Thyroid gland (tissue), 4 donors: ENCODE results near the gene ANKRD2.

ENCODE experiments used
- CTCF ChIP-seq, 6 experiments: fragments of 200-600 bp in 3 of 6; fragments of 450-650 bp in 3 of 6; sonication (generic) in 3 of 6; IDR thresholded peaks; one replicate each; pipeline ENCODE4 v1.5.1; 2016 to 2019; ENCODE audit warnings: antibody characterized with exemption in 6 of 6, mild to moderate bottlenecking in 2 of 6, inconsistent platforms in 1 of 6, moderate library complexity in 1 of 6
- POLR2A ChIP-seq, 2 donors: fragments of 450-650 bp; IDR thresholded peaks; one replicate each; pipeline ENCODE4 v1.6.1; 2017; ENCODE audit warnings: antibody characterized with exemption in 2 of 2, mild to moderate bottlenecking in 2 of 2, moderate library complexity in 1 of 2

- TF ChIP-seq POLR2A (IDR thresholded peaks at IDR 0.05) (no peak), CTCF (IDR thresholded peaks at IDR 0.05) (no peak)
These were observed 1.1 kb downstream of the ANKRD2 start for GRCh38 chr10:97573672-97574071.
